ENCODE data around the gene LMOD1.
"Not testable (repeated sequence)": the region's sequence is repeated elsewhere in the genome, so short reads cannot be mapped to it uniquely, and the experiment has no call there.

The LMOD1 gene

DNA sequence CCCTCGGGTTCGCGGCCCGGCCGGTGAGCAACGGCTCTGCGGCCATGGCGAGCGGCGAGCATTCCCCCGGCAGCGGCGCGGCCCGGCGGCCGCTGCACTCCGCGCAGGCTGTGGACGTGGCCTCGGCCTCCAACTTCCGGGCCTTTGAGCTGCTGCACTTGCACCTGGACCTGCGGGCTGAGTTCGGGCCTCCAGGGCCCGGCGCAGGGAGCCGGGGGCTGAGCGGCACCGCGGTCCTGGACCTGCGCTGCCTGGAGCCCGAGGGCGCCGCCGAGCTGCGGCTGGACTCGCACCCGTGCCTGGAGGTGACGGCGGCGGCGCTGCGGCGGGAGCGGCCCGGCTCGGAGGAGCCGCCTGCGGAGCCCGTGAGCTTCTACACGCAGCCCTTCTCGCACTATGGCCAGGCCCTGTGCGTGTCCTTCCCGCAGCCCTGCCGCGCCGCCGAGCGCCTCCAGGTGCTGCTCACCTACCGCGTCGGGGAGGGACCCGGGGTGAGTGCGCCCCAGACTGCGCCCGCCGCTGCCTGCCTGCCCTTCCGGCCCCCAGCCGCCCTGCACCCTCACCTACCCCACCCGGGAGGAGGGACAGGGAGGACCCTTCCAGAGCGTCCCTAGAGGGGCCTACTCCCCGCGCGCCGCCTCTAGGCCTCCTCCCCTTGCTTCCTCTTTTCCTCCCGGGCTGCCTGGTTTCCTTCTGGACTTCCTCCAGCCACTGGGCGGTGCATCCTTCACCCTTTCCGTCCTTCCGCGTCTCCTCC, 36.5 kb upstream of the LMOD1 start, which contains the start of gene RNPEP:
Gene RNPEP (plus strand): TSS at position 26 of the 757 bp plus-strand sequence. CDS start 19 bp downstream, at position 45.
- TF ChIP-seq, protein P1, sequence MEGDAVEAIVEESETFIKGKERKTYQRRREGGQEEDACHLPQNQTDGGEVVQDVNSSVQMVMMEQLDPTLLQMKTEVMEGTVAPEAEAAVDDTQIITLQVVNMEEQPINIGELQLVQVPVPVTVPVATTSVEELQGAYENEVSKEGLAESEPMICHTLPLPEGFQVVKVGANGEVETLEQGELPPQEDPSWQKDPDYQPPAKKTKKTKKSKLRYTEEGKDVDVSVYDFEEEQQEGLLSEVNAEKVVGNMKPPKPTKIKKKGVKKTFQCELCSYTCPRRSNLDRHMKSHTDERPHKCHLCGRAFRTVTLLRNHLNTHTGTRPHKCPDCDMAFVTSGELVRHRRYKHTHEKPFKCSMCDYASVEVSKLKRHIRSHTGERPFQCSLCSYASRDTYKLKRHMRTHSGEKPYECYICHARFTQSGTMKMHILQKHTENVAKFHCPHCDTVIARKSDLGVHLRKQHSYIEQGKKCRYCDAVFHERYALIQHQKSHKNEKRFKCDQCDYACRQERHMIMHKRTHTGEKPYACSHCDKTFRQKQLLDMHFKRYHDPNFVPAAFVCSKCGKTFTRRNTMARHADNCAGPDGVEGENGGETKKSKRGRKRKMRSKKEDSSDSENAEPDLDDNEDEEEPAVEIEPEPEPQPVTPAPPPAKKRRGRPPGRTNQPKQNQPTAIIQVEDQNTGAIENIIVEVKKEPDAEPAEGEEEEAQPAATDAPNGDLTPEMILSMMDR (IDR thresholded peaks at IDR 0.05; ENCODE audit: insufficient read depth, missing control alignments), result peak; percentile 0
- DNase-seq (ENCODE audit: insufficient read length, low spot score) (peak; percentile 42), FAIRE-seq (no peak)

DNA sequence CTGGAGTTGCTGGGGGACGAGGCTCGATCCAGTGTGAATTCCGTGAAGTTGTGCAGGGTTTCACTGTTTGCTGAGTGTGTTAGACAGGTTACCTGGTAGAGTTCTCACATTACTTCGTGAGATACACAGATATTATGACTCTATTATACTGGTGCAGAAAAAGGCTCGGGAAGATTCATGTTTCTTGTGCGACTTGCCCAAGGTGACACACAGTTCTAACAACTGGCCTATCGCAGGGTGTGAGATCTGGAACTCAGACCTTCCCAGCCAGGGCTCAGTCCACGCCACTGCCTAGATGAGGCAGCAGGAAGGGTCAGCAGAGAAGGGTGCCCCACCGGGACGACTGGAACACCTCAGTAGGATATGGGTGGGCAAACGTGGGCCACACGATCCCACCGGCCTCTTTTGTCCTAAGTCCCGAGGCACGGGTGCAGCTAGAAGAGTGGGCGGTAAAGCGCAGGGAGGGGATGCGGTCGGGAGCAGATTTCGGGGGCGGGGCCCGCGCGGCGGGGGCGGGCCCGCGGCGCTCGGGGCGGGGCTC, 35.8 kb upstream of the LMOD1 start:
- FAIRE-seq (no peak), DNase-seq (ENCODE audit: insufficient read length, low spot score) (peak; percentile 86)
- TF ChIP-seq, protein P1 (IDR thresholded peaks at IDR 0.05; ENCODE audit: insufficient read depth, missing control alignments), result no peak

DNA sequence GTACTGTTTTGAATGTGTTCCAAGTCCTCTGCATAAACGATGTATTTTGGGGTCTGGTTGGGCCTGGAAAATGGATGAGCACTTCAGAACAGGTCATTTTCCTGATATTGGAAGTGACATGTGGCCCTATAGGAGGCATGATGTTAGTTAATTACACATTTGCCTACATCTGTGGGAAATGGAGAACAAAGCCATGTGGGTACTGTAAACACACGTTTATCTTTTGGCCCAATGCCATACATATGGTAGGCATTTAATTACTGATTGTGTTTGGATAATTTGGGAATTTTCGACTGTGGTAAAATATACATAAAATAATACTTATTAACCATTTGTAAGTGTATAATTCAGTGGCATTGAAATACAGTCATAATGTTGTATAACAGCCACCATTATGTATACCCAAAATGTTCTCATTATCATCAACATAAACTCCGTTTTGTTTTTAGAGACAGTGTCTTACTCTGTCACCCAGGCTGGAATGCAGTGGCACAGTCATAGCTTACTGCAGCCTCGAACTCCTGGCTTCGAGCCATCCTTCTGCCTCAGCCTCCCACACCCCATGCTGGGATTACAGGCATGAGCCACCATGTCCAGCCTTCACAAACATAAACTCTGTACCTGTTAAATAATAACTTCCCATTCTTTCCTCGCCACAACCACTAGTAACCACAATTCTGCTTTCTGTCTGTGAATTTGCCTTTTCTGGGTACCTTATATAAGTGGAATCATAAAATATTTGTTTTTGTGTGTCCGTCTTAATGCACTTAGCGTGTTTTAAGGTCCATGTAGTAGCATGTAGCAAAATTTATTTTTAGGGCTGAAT, 24.2 kb upstream of the LMOD1 start:
- FAIRE-seq (peak; percentile 11), DNase-seq (ENCODE audit: insufficient read length, low spot score) (no peak)
- TF ChIP-seq, protein P1 (IDR thresholded peaks at IDR 0.05; ENCODE audit: insufficient read depth, missing control alignments), result no peak

DNA sequence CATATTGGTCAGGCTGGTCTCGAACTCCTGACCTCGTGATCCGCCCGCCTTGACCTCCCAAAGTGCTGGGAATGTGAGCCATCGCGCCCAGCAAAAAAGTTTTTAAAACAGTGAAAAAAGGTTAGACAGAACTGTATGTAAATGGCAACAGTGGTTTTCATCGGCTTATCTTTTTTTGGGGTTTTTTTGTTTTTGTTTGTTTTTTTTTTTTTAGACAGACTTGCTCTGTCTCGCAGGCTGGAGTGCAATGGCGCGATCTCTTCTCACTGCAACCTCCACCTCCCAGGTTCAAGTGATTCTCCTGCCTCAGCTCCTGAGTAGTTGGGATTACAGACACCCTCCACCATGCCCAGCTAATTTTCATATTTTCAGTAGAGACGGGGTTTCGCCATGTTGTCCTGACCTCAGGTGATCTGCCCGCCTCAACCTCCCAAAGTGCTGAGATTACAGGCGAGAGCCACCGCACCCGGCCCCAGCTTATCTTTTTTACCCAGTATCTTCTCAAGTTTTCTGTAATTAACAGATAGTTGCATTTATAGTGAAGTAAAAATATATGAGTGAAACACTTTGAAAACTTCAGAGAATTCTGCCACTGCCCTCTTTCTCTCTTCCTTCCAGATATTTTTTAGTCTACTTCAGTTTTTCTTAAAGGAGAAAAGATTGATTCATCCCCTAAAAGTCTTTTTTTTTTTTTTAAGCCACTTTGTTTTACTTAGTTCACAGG, 22.0 kb upstream of the LMOD1 start:
- TF ChIP-seq, protein P1 (IDR thresholded peaks at IDR 0.05; ENCODE audit: insufficient read depth, missing control alignments), result no peak
- FAIRE-seq, result no peak
- no peak for DNase-seq (ENCODE audit: insufficient read length, low spot score)

DNA sequence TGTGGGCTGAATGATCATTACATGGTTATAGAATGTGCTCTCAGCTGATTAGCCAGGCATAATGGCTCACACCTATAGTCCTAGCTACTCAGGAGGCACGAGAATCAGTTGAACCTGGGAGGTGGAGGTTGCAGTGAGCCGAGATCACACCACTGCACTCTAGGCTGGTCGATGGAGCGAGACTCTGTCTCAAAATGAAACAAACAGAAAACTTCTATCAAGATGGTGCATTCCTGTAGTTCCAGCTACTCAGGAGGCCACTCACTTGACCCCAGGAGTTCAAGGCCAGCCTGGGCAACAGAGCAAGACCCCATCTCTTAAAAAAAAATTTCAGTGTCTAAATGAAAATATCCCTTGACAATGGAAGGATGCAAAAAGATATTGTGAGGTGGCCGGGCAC, 19.8 kb upstream of the LMOD1 start:
- FAIRE-seq, result no peak
- no peak for DNase-seq (ENCODE audit: insufficient read length, low spot score)
- TF ChIP-seq, protein P1 (IDR thresholded peaks at IDR 0.05; ENCODE audit: insufficient read depth, missing control alignments), result no peak

DNA sequence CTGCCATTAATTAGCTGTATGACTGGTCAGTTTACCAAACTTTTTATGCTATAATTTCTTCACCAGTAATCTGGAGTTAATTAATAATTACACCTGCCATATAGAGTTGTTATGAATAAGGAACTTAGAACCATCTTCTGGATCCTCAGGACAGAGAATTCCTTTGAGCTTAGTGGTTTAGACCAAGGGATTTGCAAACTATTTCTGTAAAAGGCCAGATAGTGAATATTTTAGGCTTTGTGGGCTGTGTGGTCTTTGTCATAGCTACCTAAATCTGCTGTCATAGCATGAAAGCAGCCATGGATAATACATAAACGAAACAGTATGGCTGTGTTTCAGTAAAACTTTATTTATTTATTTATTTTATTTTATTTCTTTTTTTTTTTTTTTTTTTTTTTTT, 17.9 kb upstream of the LMOD1 start:
- DNase-seq (ENCODE audit: insufficient read length, low spot score), result no peak
- no peak for FAIRE-seq
- TF ChIP-seq, protein P1 (IDR thresholded peaks at IDR 0.05; ENCODE audit: insufficient read depth, missing control alignments), result no peak

DNA sequence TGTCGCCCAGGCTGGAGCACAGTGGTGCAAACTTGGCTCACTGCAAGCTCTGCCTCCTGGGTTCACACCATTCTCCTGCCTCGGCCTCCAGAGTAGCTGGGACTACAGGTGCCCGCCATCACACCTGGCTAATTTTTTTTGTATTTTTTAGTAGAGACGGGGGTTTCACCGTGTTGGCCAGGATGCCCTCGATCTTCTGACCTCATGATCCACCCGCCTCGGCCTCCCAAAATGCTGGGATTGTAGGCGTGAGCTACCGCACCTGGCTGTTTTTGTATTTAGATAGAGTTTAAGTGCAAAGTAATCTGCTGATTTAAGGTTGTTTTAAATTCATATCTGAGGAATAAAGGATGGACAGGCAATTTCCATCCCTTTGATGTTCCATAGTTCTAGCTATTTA, 16.0 kb upstream of the LMOD1 start:
- FAIRE-seq; DNase-seq (ENCODE audit: insufficient read length, low spot score): not testable (repeated sequence)
